ENCODE measurements around the gene EED.
A peak's percentile ranks its signal among the peaks of the same experiment; 100 is the strongest.
"Not testable (repeated sequence)": the region's sequence is repeated elsewhere in the genome, so short reads cannot be mapped to it uniquely, and the experiment has no call there.

The EED gene

GRCh38 chr11:86219311-86220193, 25.0 kb upstream of the EED start:
- no peak for DNase-seq

GRCh38 chr11:86220653-86221052, 23.9 kb upstream of the EED start:
- no peak for DNase-seq

DNA sequence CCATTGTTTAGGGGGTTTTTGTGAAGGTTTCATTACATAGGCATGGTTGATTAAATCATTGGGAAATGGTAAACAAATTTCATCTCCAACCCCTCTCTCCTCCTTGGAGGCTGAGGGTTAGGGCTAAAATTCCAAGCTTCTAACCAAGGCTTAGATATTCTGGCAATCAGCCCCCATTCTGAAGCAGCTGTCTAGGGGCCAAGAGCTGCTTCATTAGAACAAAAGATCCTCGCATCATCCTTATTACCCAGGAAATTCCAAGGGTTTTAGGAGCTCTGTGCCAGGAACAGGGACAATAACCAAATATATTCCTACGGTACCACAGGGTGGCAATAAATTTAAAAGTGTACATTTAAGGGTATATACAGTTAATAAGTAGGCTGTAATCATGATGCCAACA, 22.5 kb upstream of the EED start:
- no peak for DNase-seq

GRCh38 chr11:86224575-86224974, 20.0 kb upstream of the EED start:
- not testable (repeated sequence) for DNase-seq

DNA sequence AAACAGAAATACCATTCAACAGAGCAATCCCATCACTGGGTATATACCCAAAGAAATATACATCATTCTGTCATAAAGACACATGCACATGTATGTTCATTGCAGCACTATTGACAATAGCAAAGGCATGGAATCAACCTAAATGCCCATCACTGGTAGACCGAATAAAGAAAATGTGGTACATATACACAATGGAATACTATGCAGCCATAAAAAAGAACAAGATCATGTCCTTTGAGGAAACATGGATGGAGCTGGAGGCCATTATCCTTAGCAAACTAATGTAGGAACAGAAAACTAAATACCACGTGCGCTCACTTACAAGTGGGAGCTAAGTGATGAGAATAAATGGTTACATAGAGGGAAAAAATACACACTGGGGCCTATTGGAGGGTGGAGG, 19.2 kb upstream of the EED start:
- DNase-seq = not testable (repeated sequence)

DNA sequence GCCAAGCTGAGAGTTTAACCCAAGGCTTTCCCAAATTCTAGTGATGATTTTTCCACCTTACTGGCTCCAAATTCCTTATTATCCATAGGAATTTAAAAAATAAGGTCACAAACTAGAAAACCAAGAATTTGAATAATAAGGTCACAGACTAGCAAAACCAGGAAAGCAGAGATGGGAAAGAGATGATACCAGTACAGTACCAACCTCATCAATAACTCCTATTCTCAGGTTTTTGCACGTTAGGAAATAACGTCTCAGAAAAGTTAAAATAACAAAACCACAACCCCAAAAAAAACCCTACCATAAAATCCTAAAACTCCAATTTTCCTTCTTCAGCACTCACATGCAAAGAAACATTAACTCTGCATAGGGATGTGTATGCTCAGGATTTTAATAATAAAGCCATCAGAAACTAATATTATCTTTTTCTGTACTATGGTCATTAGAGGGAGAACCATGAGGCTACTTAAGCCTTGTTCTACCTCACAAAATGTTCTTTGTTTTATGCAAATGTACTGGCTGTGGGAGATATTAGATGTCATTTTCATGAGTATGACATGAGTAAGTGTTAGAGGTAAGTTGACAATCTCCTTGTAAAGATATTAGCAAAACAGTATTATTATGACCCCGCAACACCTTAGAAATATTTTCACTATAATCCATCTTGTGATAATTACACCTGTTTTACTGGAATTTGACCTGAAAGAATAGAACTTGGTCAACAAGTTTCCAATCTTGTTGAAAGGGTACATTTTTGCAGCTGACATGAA, 16.1 kb upstream of the EED start:
- DNase-seq = no peak

GRCh38 chr11:86229039-86229330, 15.6 kb upstream of the EED start:
- DNase-seq = not testable (repeated sequence)

DNA sequence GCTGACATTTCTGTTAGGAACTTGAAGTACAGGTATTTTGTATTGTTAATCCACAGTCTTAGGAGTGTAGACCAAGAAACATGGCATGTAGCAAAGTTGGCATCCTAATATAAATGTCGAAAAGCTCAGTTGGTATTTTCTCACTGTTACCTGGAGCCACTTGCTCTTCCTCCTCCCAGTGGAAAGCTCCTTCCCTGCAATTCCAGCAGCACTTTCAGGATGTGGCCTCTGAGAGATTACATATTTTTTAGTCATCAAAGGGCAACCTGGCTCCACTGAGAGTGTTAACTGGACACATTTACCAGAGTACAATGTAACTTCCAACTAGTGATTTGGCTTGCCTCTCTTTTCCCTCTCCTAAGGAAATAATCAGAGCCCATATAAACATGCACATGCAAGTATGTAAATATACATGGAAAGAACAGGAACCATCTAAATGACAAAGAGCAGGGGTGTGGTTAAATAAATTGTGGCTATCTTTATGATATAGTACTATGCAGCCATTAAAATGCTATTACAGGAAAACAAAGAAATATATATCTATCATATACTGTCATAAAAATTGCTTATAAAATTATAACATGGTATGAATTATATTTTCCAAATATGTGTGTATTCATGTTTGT, 14.3 kb upstream of the EED start:
- DNase-seq = no peak

DNA sequence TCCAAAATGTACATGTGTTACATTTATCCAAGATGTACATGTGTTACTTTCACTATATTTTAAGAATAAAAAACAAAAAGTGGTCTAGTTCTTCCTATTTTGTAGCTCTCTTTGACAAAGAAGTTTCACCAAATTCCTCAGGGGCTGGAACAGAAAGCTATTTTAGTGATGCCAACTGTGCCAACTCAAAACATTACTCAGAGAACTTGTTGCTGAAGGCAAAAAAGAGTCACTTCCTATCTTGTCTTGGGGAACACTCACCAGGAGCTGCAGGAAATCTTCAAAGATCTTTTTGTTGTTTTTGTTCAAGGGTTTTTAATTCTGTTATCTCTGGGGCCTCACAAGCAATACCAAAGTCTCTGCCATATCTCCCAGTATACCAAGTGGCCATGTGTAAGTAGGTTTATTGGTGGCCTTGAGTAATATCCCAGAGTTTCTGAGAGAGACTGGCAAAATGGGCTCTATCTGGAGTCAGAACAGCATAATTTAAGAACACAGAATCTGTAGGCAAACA, 13.6 kb upstream of the EED start:
- DNase-seq = peak in 1 of 5 donors; percentile 22

DNA sequence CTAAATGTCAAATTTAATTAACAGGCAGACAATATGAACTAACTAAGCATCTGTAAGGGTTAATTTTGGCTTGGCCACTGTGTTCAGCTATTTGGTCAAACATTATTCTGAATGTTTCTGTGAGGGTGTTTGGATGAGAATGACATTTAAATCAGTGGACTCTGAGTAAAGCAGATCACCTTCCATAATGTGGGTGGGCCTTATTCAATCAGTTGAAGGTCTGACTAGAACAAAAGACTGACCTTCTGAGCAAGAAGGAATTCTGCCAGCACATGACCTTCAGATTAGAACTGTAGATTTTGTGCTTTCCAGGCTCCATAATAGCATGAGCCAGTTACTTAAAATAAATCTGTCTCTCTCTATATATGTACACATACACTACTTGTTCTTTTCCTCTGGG, 12.0 kb upstream of the EED start:
- no peak for DNase-seq

DNA sequence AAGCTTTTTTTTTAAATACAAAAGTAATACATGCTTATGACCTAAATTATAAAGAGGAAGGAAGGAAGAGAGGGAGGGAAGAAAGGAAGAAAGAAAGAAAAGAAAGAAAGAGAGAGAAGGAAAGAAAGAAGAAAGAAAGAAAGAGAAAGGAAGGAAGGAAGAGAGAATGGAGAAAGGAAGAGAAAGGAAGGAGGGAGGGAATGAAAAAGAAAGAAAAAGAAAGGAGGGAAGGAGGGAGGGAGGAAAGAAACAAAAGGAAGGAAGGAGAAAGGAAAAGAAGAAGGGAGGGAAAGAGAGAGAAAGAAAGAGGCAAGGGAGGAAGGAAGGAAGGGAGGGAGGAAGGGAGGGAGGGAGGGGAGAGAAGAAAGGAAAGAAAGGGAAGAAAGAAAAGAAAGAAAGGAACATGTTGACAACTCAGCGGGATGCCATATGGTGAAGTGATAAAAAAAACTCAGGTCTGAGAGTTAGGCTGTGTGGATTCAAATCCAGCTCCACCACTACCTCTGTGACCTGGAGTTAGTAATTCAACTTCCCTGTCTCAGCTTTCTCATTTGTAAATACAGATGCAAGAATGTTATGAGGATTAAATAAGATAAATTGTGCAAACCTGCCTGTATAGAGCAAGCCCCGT, 9.6 kb upstream of the EED start:
- DNase-seq = no peak

GRCh38 chr11:86237267-86237804, 7.2 kb upstream of the EED start:
- no peak for DNase-seq

GRCh38 chr11:86240164-86240563, 4.4 kb upstream of the EED start:
- no peak for DNase-seq

DNA sequence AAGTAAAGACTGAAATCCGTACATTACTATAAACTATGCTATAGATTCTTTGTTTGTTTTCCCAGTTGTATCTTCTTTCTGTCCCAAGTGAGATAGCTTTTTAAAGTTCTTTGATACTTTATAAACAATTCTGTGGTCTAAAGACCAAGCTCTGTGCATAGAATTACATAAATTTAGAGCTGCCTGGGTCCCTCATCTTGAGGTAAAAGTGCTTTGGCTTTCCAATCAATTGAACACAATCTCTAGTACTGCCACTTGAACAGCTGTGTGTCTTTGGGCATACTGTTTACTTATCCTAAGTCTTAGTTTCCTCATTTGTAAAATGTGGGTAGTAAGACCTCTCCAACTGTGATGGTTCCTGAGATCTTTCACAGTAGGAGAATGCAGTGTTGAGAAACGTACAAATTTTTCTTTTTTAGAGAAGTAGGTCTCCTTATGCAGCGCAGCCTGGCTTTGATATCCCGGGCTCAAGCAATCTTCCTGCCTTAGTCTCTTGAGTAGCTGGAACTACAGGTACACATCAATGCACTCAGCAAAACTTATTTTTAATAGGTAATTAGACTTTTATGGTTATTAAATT, 2.5 kb upstream of the EED start:
- no peak for DNase-seq

GRCh38 chr11:86243396-86243795, 1.2 kb upstream of the EED start:
- DNase-seq = no peak

DNA sequence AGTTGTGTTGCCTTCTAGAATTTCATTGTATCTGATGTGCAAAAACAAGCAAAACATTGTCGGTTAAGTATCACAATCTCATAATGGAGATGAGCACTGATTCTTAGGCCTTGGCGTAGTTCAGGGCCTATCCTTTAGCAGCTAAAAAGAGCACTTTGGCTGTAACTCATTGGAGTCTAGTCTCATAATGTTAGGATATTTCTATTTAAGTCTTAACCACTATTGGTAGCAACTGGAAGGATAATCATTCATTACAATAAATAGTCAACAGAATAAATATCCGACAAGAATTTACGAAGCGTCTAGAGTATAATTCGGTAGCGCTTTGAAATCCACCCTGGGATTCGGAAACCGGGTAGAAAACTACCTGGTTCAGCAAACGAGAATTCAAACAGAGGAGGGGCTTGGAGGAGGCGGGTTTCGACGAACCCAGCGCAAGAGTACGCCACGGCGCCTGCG, 461 bp upstream of the EED start:
- DNase-seq = peak; percentile 79 to 92 (median 86)

GRCh38 chr11:86245369-86246292, 1.1 kb downstream of the EED start:
- DNase-seq = peak in 3 of 5 donors; percentile 4 to 42 (median 13)

GRCh38 chr11:86246293-86246675, 1.7 kb downstream of the EED start:
- DNase-seq = no peak

DNA sequence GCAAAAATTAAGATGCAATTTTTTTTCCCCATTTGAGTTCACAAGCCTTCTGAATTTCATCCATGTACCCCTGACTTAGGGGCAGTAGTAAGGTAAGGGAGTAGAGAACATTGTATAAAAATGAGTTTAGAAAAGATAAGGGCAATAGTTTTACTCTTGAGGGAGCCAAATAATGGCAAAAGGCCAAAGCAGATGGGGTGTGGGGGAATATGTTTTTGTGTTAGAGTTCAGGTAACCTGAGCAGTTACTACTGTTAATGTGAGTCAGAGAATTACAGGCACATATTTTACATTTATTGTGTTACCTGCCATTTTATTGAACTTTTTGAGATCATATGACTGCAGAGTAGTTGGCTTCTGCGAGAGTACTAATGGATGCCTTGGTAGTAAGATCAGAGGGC, 3.1 kb downstream of the EED start:
- DNase-seq = no peak

- no peak for DNase-seq
Observed at GRCh38 chr11:86248609-86249008, 4.1 kb downstream of the EED start.

Data from T-helper 1 cell (primary cell).